HCT116 (cell line): ENCODE data around the gene GPR62. TPM values are rescaled to one million over a fixed set of nuclear protein-coding genes. Genes with fewer than 3 reads are reported as not detected.
A peak's percentile ranks its signal among the peaks of the same experiment; 100 is the strongest.

ENCODE experiments used
- ATAC-seq: fragments of 200-7000 bp; cut with Tn5 transposase; 2 replicates; pipeline ENCODE4 v1.9.1; 2020; ENCODE audit warnings: mild to moderate bottlenecking, moderate library complexity
- Bru-seq: library from RNA; stranded (reverse); fragments of 400-500 nt; gene quantifications from one replicate; lab custom pipeline; 2021; lab: Mats Ljungman, UMichigan
- BruChase-seq, 2 experiments: library from RNA; stranded (reverse); fragments of 400-500 nt; gene quantifications; one replicate each; lab custom pipeline; 2021; lab: Mats Ljungman, UMichigan
- BruUV-seq: library from RNA; stranded (reverse); fragments of 400-500 nt; replicated peaks from 2 replicates; lab custom pipeline; 2021; lab: Mats Ljungman, UMichigan
- CTCF ChIA-PET: fragments of 300-600 bp; sonication (Branson Sonifier 250); formaldehyde crosslinking; loops from one replicate; lab custom pipeline; 2021; ENCODE audit warnings: antibody characterized with exemption; lab: Charles Lee
- POLR2A ChIA-PET: fragments of 300-600, 350-600 bp; sonication (Branson Sonifier 250); formaldehyde crosslinking; loops from one replicate; lab custom pipeline; 2021; ENCODE audit warnings: antibody characterized with exemption; lab: Charles Lee
- RAD21 ChIA-PET, 2 experiments: fragments of 300-600 bp; sonication (Branson Sonifier 250); formaldehyde crosslinking; loops; one replicate each; lab custom pipeline; 2023; ENCODE audit warnings: low total read pairs in 2 of 2; ENCODE audit not compliant: uncharacterized antibody in 2 of 2, unreplicated experiment in 2 of 2, low non-redundant PET in 1 of 2; lab: Charles Lee
- DNase-seq: peaks from one replicate; pipeline ENCODE4 v3.0.0-alpha.2; 2010; ENCODE audit warnings: low read depth, low spot score
- H2AFZ ChIP-seq: fragments of 200-600 bp; shearing (Covaris generic), sonication (generic); 2 replicates; pipeline ENCODE4 v1.6.1; 2017; ENCODE audit warnings: low read depth, mixed run types, mixed read lengths, antibody characterized with exemption, low read length; ENCODE audit not compliant: poor library complexity, severe bottlenecking
- H3K27ac ChIP-seq: 2 replicates; pipeline ENCODE4 v1.5.1; 2012; ENCODE audit warnings: low read depth, low read length
- H3K27me3 ChIP-seq: fragments of 200-600 bp; sonication (generic); 2 replicates; pipeline ENCODE4 v1.6.1; 2016; ENCODE audit warnings: mixed run types, low read length, mixed read lengths; ENCODE audit not compliant: insufficient read depth
- H3K36me3 ChIP-seq, 2 experiments: fragments of 200-500 bp in 1 of 2; fragments of 200-600 bp in 1 of 2; sonication (Bioruptor generic) in 1 of 2; sonication (generic) in 1 of 2; 2 replicates each; pipeline versions ENCODE4 v1.5.1 to v1.6.1; 2014 to 2016; ENCODE audit warnings: low read length in 2 of 2, inconsistent platforms in 1 of 2, mixed read lengths in 1 of 2, mixed run types in 1 of 2; ENCODE audit not compliant: insufficient read depth in 2 of 2, control insufficient read depth in 1 of 2
- H3K4me1 ChIP-seq, 2 experiments: fragments of 200-600 bp in 1 of 2; sonication (generic) in 1 of 2; 2 replicates each; pipeline versions ENCODE4 v1.5.1 to v1.6.1; 2012 to 2017; ENCODE audit warnings: low read length in 2 of 2, inconsistent platforms in 1 of 2, mild to moderate bottlenecking in 1 of 2, mixed read lengths in 1 of 2, mixed run types in 1 of 2, moderate library complexity in 1 of 2; ENCODE audit not compliant: insufficient read depth in 2 of 2, control insufficient read depth in 1 of 2
- H3K4me2 ChIP-seq: fragments of 200-600 bp; sonication (generic); 2 replicates; pipeline ENCODE4 v1.6.1; 2017; ENCODE audit warnings: mixed run types, low read length, mixed read lengths
- H3K4me3 ChIP-seq, 2 experiments: fragments of 200-600 bp in 1 of 2; sonication (generic) in 1 of 2; replicated peaks in 1 of 2; 2 replicates each; pipeline ENCODE4 v1.5.1; 2011 to 2016; ENCODE audit warnings: low read length in 2 of 2, control low read depth in 1 of 2, low read depth in 1 of 2, mild to moderate bottlenecking in 1 of 2, mixed read lengths in 1 of 2, mixed run types in 1 of 2
- H3K79me2 ChIP-seq: fragments of 200-600 bp; sonication (generic); 2 replicates; pipeline ENCODE4 v1.6.1; 2017; ENCODE audit warnings: mild to moderate bottlenecking, mixed run types, low read length, moderate library complexity, mixed read lengths; ENCODE audit not compliant: insufficient read depth
- H3K9ac ChIP-seq: fragments of 200-600 bp; sonication (generic); 2 replicates; pipeline ENCODE4 v1.6.1; 2016; ENCODE audit warnings: low read length, mixed read lengths
- H3K9me2 ChIP-seq: fragments of 200-600 bp; sonication (generic), shearing (Covaris generic); 2 replicates; pipeline ENCODE4 v1.6.1; 2017; ENCODE audit warnings: mixed run types, mild to moderate bottlenecking, moderate library complexity; ENCODE audit not compliant: insufficient read depth
- H3K9me3 ChIP-seq, 2 experiments: fragments of 200-500 bp in 1 of 2; fragments of 200-600 bp in 1 of 2; sonication (Bioruptor generic) in 1 of 2; sonication (generic) in 1 of 2; 2 replicates each; pipeline ENCODE4 v1.6.1; 2014 to 2017; ENCODE audit warnings: low read length in 2 of 2, mixed read lengths in 2 of 2, inconsistent platforms in 1 of 2, low read depth in 1 of 2, mild to moderate bottlenecking in 1 of 2, mixed run types in 1 of 2, moderate library complexity in 1 of 2; ENCODE audit not compliant: control insufficient read depth in 1 of 2, insufficient read depth in 1 of 2
- H4K20me1 ChIP-seq: fragments of 200-600 bp; sonication (generic), shearing (Covaris generic); 2 replicates; pipeline ENCODE4 v1.6.1; 2017; ENCODE audit warnings: mixed run types, mild to moderate bottlenecking, moderate library complexity; ENCODE audit not compliant: insufficient read depth
- ATF3 ChIP-seq: IDR thresholded peaks from 2 replicates; pipeline ENCODE4 v1.6.1; 2012
- CTCF ChIP-seq, 3 experiments: fragments of 200-600 bp in 1 of 3; sonication (generic) in 1 of 3; IDR thresholded peaks in 2 of 3; conservative IDR thresholded peaks in 1 of 3; 2 replicates each; pipeline ENCODE4 v1.5.1; 2012 to 2017; ENCODE audit warnings: low read depth in 2 of 3, low read length in 2 of 3, antibody characterized with exemption in 1 of 3, borderline replicate concordance in 1 of 3, control low read depth in 1 of 3, mild to moderate bottlenecking in 1 of 3, mixed read lengths in 1 of 3, mixed run types in 1 of 3, moderate library complexity in 1 of 3; ENCODE audit not compliant: insufficient read depth in 1 of 3
- EZH2 ChIP-seq: fragments of 200-600 bp; sonication (generic); IDR thresholded peaks from 2 replicates; pipeline ENCODE4 v1.6.1; 2017; ENCODE audit warnings: antibody characterized with exemption, mixed run types
- FOSL1 ChIP-seq: IDR thresholded peaks from 2 replicates; pipeline ENCODE4 v1.6.1; 2012; ENCODE audit warnings: low read depth
- MAX ChIP-seq: IDR thresholded peaks from 2 replicates; pipeline ENCODE4 v1.6.1; 2012
- POLR2AphosphoS5 ChIP-seq: IDR thresholded peaks from 2 replicates; pipeline ENCODE4 v1.6.1; 2011; ENCODE audit warnings: mild to moderate bottlenecking, low read depth, low read length, moderate library complexity
- RAD21 ChIP-seq: IDR thresholded peaks from 2 replicates; pipeline ENCODE4 v1.6.1; 2012; ENCODE audit warnings: low read depth, mild to moderate bottlenecking
- SP1 ChIP-seq: IDR thresholded peaks from 2 replicates; pipeline ENCODE4 v1.6.1; 2012; ENCODE audit warnings: low read depth
- YY1 ChIP-seq: IDR thresholded peaks from 2 replicates; pipeline ENCODE4 v1.6.1; 2011; ENCODE audit warnings: low read length, low read depth, moderate library complexity, mild to moderate bottlenecking; ENCODE audit not compliant: insufficient replicate concordance; ENCODE audit errors: extremely low read depth
- ZBTB33 ChIP-seq: IDR thresholded peaks from 2 replicates; pipeline ENCODE4 v1.6.1; 2011; ENCODE audit warnings: mild to moderate bottlenecking, low read length, moderate library complexity; ENCODE audit not compliant: insufficient replicate concordance; ENCODE audit errors: extremely low read depth
- ZFX ChIP-seq: fragments of 450-650 bp; IDR thresholded peaks from 2 replicates; pipeline ENCODE4 v1.6.1; 2017
- ZNF274 ChIP-seq: fragments of 200-500 bp; sonication (Bioruptor generic); IDR thresholded peaks from 2 replicates; pipeline ENCODE4 v1.6.1; 2014; ENCODE audit warnings: mild to moderate bottlenecking, low read depth, low read length, inconsistent platforms
- intact Hi-C: fragments of 100-400 bp; cut with micrococcal nuclease; formaldehyde crosslinking; loops from 2 replicates; pipeline ENCODE4 v1.10.0; 2022
- long read RNA-seq: library from polyadenylated mRNA; unstranded; transcript quantifications from one replicate; pipeline ENCODE4 v2.0.0, GENCODE V29; 2021; ENCODE audit not compliant: unreplicated experiment
- polyA plus RNA-seq: library from polyadenylated mRNA; unstranded; fragments of >200 nt; gene quantifications from 2 replicates; pipeline ENCODE4 v1.2.1, GENCODE V29; 2012; ENCODE audit warnings: missing spikeins
- total RNA-seq: library from RNA; stranded (reverse); gene quantifications from one replicate; pipeline ENCODE4 v1.2.1, GENCODE V29; 2021; ENCODE audit not compliant: unreplicated experiment

Gene GPR62
- total RNA-seq (not detected), Bru-seq, nascent RNA (not detected), BruChase-seq, experiment 1, labeled RNA remaining after a 6-hour chase (not detected), BruChase-seq, experiment 2, labeled RNA remaining after a 2-hour chase (not detected)
- 0.09 TPM in 1 of 2 replicates, not detected in the other for polyA plus RNA-seq
- long read RNA-seq: 0 reads

- no peak within 1 kb of the TSS for H3K4me3 ChIP-seq
- H3K79me2 ChIP-seq: no peaks in the 10 kb centered on the region
- intact Hi-C loops: no loop called here
- RAD21 ChIA-PET: no interaction called here
- DNase-seq: no peak
- no peak for TF ChIP-seq CTCF (IDR thresholded peaks at IDR 0.05 in 2 of 3, conservative IDR thresholded peaks at IDR 0.05 in 1 of 3; ENCODE audit: borderline replicate concordance in 1 of 3, insufficient read depth in 1 of 3, low read depth in 2 of 3, low read length in 2 of 3)
- no peak for TF ChIP-seq ZNF274
- TF ChIP-seq YY1: no peak
- TF ChIP-seq RAD21: no peak
- TF ChIP-seq ZBTB33: no peak
- no peak for TF ChIP-seq POLR2AphosphoS5
- no peak for TF ChIP-seq FOSL1
- no peak for TF ChIP-seq SP1
- TF ChIP-seq MAX: no peak
- TF ChIP-seq ZFX: no peak
- no peak for TF ChIP-seq ATF3
- TF ChIP-seq EZH2: no peak
- TF ChIP-seq, all 23 proteins: peak for 0
- Histone ChIP-seq H3K27me3 (no peaks in the 10 kb centered on the region), H3K36me3 (0 out of 4 replicates have a peak, but pooled peaks cover 0 to 3% of the 10 kb centered on the region in 2 experiments), H3K27ac (no peak within 1 kb of the TSS), H3K9me3 (no peaks in the 10 kb centered on the region), H3K4me2 (no peak within 1 kb of the TSS), H3K4me1 (no peaks in the 10 kb centered on the region), H4K20me1 (no peaks in the 10 kb centered on the region), H2AFZ (no peak within 1 kb of the TSS), H3K9me2 (no peaks in the 10 kb centered on the region), H3K9ac (no peak within 1 kb of the TSS)
- ChIA-PET CTCF (no interaction called here), POLR2A (no interaction called here)
- ATAC-seq: peak; percentile 31
- BruUV-seq: no TSS peak
These were observed at the start of gene GPR62 for GRCh38 chr3:51955175-51955892. Gene GPR62 (plus strand): TSS chr3:51955381. CDS start chr3:51955653, 272 bp downstream.
